Neural crest cell (in vitro differentiated cells): Measurements from ENCODE around the gene NOTCH4. TPM values are rescaled to one million over a fixed set of nuclear protein-coding genes. Genes with fewer than 3 reads are reported as not detected.
A peak's percentile ranks its signal among the peaks of the same experiment; 100 is the strongest.

ENCODE experiments used
- DNase-seq: peaks from one replicate; pipeline ENCODE4 v3.0.0; 2021; ENCODE audit warnings: low read depth, mixed read lengths, low spot score
- H3K27ac Mint-ChIP-seq: one replicate; pipeline ENCODE4 v1.8.0; 2021; ENCODE audit warnings: mild to moderate bottlenecking, mixed read lengths; ENCODE audit not compliant: unreplicated experiment
- H3K27me3 Mint-ChIP-seq: 2 replicates; pipeline ENCODE4 v1.8.0; 2021; ENCODE audit warnings: low read depth, mild to moderate bottlenecking, mixed read lengths
- H3K36me3 Mint-ChIP-seq: 2 replicates; pipeline ENCODE4 v1.8.0; 2021; ENCODE audit warnings: low read depth, mild to moderate bottlenecking, mixed read lengths
- H3K4me1 Mint-ChIP-seq: 2 replicates; pipeline ENCODE4 v1.8.0; 2021; ENCODE audit warnings: mixed read lengths
- H3K4me3 Mint-ChIP-seq: one replicate; pipeline ENCODE4 v1.8.0; 2021; ENCODE audit warnings: mild to moderate bottlenecking, mixed read lengths
- H3K9me3 Mint-ChIP-seq: 2 replicates; pipeline ENCODE4 v1.8.0; 2021; ENCODE audit warnings: mixed read lengths
- total RNA-seq: library from RNA; stranded (reverse); gene quantifications from 2 replicates; pipeline ENCODE4 v1.2.1, GENCODE V29; 2021
- TF ChIP-seq, protein P1 (sequence below): fragments of 200-600 bp; sonication (generic); conservative IDR thresholded peaks from 2 replicates; pipeline ENCODE4 v1.5.0; 2021; ENCODE audit warnings: antibody characterized with exemption, mild to moderate bottlenecking

NOTCH4 gene
- total RNA-seq, 1 donor from 2014 or later = 5.6 TPM

DNA sequence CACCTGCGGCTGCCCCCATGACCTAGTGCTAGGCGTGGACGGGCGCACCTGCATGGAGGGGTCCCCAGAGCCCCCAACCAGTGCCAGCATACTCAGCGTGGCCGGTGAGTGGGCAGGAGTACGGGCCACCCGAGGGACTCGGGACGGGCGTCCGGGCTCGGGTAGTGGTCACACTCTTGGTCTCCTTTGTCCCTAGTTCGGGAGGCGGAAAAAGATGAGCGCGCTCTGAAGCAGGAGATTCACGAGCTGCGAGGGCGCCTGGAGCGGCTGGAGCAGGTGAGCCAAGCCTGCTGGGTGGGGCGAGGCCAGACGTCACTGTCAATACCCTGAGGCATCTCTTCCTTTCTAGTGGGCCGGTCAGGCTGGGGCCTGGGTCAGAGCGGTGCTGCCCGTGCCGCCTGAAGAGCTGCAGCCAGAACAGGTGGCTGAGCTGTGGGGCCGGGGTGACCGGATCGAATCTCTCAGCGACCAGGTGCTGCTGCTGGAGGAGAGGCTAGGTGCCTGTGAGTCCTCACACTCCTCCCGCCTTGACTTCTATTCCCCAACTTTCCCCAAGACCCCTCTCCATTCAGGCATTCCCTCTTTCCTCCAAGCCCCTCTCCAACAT, 56.6 kb downstream of the NOTCH4 start:
- H3K27me3 Mint-ChIP-seq = peaks cover 3% of the 10 kb centered on the region
- H3K9me3 Mint-ChIP-seq = no peaks in the 10 kb centered on the region
- no peak for DNase-seq
- H3K36me3 Mint-ChIP-seq = peaks cover 40% of the 10 kb centered on the region
- peak overlapping the region; percentile 74 for H3K4me3 Mint-ChIP-seq
- peak overlapping the region; percentile 90 for H3K27ac Mint-ChIP-seq
- TF ChIP-seq, protein P1, sequence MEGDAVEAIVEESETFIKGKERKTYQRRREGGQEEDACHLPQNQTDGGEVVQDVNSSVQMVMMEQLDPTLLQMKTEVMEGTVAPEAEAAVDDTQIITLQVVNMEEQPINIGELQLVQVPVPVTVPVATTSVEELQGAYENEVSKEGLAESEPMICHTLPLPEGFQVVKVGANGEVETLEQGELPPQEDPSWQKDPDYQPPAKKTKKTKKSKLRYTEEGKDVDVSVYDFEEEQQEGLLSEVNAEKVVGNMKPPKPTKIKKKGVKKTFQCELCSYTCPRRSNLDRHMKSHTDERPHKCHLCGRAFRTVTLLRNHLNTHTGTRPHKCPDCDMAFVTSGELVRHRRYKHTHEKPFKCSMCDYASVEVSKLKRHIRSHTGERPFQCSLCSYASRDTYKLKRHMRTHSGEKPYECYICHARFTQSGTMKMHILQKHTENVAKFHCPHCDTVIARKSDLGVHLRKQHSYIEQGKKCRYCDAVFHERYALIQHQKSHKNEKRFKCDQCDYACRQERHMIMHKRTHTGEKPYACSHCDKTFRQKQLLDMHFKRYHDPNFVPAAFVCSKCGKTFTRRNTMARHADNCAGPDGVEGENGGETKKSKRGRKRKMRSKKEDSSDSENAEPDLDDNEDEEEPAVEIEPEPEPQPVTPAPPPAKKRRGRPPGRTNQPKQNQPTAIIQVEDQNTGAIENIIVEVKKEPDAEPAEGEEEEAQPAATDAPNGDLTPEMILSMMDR = no peak
- H3K4me1 Mint-ChIP-seq = peaks cover 54% of the 10 kb centered on the region

DNA sequence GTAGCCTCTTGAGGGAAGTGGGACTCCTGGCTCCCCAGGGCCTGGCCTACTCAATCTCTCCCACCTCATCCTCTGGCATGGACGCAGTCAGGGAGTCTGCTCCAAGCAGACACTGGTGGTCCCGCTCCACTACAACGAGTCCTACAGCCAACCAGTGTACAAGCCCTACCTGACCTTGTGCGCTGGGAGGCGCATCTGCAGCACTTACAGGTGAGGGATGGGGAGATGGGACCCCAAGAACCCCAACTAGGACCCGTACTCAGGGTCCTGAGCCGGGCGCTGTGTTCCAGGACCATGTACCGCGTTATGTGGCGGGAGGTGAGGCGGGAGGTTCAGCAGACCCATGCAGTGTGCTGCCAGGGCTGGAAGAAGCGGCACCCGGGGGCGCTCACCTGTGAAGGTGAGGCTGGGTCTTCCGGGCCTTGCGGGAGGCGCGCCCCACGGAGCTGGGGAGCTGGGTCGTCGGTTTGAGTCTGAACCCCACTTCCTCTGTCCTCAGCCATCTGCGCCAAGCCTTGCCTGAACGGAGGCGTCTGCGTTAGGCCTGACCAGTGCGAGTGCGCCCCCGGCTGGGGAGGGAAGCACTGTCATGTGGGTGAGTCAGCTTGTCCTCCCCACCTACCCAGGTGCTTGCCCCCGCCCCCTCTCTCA, 57.3 kb downstream of the NOTCH4 start:
- H3K9me3 Mint-ChIP-seq = no peaks in the 10 kb centered on the region
- TF ChIP-seq, protein P1 = no peak
- no peak for DNase-seq
- H3K4me1 Mint-ChIP-seq = peaks cover 54% of the 10 kb centered on the region
- no peak overlapping the region for H3K27ac Mint-ChIP-seq
- no peak overlapping the region for H3K4me3 Mint-ChIP-seq
- H3K27me3 Mint-ChIP-seq = peaks cover 3% of the 10 kb centered on the region
- H3K36me3 Mint-ChIP-seq = peaks cover 44% of the 10 kb centered on the region

DNA sequence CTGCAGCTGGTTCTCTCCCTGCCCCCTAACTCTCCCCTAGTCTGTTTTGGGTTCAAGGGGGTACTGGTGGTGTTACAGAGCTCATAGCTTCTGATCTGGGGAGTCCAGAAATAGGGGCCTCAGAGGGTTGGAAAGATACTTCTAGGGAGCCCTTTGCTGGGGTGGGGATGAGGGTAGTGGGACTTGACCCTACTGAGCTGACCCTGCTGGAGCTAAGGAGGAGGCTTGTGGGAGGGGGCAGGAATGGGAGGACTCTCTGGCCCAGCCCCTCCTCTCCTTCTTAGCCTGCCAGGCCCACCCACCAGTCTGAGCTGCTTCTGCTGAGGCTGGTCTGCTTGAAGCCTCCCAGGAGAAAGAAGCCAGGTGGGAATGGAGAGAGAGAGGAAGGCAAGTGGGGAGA, 59.6 kb downstream of the NOTCH4 start, which contains the start of gene EGFL8:
Gene EGFL8, plus strand, starts transcription at position 301 of the 400 bp plus-strand sequence. CDS start 1,571 bp downstream, outside the sequence.
- peak within 1 kb of the TSS; percentile 97 for H3K27ac Mint-ChIP-seq
- H3K4me3 Mint-ChIP-seq = peak within 1 kb of the TSS; percentile 71
- TF ChIP-seq, protein P1 = no peak
- H3K27me3 Mint-ChIP-seq = peaks cover 3% of the 10 kb centered on the region
- H3K36me3 Mint-ChIP-seq = peaks cover 34% of the 10 kb centered on the region
- peaks cover 47% of the 10 kb centered on the region for H3K4me1 Mint-ChIP-seq
- no peaks in the 10 kb centered on the region for H3K9me3 Mint-ChIP-seq
- DNase-seq = peak; percentile 32

DNA sequence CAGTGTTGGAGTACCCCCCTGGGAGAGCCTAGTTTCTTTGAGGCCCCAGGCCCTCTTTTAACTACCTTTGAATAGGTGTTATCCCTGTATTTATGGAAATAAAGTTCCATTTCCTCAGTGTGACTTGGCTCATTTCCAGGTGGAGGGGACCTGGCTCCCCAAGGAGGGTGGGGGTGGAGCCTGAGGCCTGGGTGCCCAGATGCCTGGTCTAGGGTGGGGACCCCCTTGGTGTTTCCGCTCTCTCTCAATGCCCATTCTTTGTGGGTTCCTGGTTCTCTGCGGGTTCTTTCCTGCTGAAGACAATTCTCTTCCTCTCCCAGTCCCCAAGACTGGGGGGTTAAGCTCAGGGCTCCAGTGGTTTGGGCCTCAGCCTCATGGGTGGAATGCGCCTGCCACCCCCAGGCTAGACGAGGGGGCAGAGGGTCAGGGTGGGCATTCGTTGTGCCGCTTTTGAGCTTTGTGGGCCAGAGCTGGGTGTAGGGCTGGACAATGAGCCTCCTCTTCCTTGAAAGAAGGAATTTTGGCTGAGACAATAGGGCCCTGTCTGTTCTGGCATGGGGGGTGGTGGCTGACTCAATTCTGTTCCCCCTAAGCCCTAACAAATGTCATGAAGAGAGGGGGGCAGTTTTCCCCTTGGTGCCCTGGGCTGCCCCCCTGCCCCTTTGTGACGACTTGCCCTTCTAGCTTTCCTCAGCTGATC, 60.2 kb downstream of the NOTCH4 start:
- Mint-ChIP-seq H3K4me3 (peak overlapping the region; percentile 71), H3K4me1 (peaks cover 44% of the 10 kb centered on the region), H3K9me3 (no peaks in the 10 kb centered on the region), H3K27ac (peak overlapping the region; percentile 97), H3K27me3 (peaks cover 3% of the 10 kb centered on the region), H3K36me3 (peaks cover 31% of the 10 kb centered on the region)
- TF ChIP-seq, protein P1 = no peak
- DNase-seq = peak; percentile 38

DNA sequence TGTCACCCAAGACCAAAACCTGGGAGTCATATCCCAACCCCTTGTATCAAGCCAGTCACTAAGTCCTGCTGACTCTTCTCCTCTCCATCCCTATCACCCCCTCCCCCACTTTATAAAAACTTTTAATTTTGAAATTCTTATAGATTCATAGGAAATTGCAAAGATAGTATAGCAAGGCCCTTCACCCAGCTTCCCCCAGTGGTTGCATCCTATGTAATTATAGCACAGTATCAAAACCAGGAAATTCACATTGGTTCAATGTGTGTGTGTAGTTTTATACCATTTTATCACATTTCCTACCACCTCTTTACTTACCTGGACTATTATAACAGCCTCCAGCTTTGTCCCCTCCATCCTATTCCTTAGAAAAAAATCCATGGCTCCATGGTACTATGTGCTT, 65.8 kb downstream of the NOTCH4 start:
- H3K36me3 Mint-ChIP-seq = peaks cover 25% of the 10 kb centered on the region
- H3K27me3 Mint-ChIP-seq = no peaks in the 10 kb centered on the region
- no peak overlapping the region for H3K27ac Mint-ChIP-seq
- TF ChIP-seq, protein P1 = no peak
- no peaks in the 10 kb centered on the region for H3K9me3 Mint-ChIP-seq
- peaks cover 32% of the 10 kb centered on the region for H3K4me1 Mint-ChIP-seq
- DNase-seq = no peak
- H3K4me3 Mint-ChIP-seq = peak overlapping the region; percentile 64
